Hematopoietic multipotent progenitor cell (in vitro differentiated cells): ENCODE data around the gene RCSD1. TPM values are rescaled to one million over a fixed set of nuclear protein-coding genes. Genes with fewer than 3 reads are reported as not detected.
"Not testable (repeated sequence)": the region's sequence is repeated elsewhere in the genome, so short reads cannot be mapped to it uniquely, and the experiment has no call there.

Experiments
- DNase-seq, 3 donors: peaks; one replicate each; pipeline ENCODE4 v3.0.0-alpha.2; 2011 to 2015; ENCODE audit warnings: low read depth in 2 of 3, low spot score in 2 of 3
- total RNA-seq: library from RNA; depleted of rRNA; stranded (reverse); fragments of >200 nt; gene quantifications from one replicate; pipeline ENCODE4 v1.2.3, GENCODE V29; 2012

RCSD1 gene
- total RNA-seq, 1 donor: 218 TPM

- no peak for DNase-seq
Observed at GRCh38 chr1:167734841-167735240, 104.8 kb downstream of the RCSD1 start.

DNA sequence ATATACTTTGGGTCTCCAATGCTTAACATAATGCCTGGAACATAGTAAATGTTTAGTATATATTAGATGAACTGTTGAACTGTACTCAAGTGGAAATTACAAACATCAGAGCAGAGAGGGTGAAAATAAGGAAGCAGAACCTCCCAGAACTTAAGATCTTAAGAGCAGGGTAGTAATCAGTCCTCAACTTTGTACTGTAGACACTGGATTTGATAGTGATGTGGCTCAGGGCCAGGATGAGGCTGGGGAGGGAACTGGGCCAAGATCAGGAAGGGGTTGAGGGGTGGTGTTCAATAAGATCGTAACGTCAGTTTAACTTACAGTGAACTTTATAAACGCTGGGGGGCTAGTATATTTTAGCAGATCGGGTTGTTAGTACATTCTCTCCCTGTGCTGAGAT, 107.1 kb downstream of the RCSD1 start:
- no peak for DNase-seq

DNA sequence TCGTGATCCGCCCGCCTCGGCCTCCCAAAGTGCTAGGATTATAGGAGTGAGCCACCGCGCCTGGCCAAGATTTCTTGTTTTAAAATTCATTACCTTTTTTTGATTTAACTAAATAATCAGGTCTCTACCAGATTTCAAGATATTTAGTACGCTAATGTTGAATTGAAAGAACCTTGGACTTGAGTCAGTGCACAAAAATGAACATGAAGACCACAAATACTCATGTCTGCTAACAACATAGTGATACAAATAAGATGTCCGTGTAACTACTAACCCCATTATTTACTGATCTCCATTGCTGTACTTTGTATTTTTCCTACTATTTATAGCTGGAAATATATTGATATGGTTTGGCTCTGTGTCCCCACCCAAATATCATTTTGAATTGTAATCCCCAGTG, 108.1 kb downstream of the RCSD1 start:
- DNase-seq: no peak

- DNase-seq: no peak
Observed at GRCh38 chr1:167739752-167740151, 109.7 kb downstream of the RCSD1 start.

DNA sequence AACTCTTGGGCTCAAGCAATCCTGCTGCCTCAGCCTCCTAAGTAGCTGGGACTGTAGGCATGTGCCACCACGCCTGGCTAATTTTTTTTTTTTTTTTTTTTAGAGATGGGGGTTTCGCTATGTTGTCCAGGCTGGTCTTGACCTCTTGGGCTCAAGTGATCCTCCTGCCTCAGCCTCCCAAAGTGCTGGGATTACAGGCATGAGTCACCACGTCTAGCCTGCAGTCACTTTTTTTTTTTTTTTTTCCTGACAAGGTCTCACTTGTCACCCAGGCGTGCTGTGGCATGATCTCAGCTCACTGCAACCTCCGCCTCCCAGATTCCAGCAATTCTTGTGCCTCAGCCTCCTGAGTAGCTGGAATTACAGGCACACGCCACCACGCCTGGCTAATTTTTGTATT, 111.1 kb downstream of the RCSD1 start:
- not testable (repeated sequence) for DNase-seq

DNA sequence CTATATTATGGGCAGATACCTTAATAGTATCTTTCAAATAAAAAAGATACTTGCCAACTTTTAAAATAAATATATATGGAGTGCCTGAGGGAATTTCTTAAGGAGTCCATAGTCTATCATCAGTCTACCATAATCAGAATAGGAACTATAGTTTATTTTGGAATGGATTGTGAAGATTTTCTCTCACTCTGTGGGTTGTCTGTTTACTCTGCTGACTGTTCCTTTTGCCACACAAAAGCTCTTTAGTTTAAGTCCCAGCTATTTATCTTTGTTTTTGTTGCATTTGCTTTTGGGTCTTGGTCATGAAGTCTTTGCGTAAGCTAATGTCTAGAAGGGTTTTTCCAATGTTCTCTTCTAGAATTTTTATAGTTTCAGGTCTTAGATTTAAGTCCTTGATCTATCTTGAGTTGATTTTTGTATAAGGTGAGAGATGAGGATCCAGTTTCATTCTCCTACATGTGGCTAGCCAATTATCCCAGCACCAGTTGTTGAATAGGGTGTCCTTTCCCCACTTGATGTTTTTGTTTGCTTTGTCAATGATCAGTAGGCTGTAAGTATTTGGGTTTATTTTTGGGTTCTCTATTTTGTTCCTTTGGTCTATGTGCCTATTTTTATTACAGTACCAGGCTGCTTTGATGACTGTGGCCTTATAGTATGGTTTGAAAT, 112.5 kb downstream of the RCSD1 start:
- not testable (repeated sequence) for DNase-seq

DNA sequence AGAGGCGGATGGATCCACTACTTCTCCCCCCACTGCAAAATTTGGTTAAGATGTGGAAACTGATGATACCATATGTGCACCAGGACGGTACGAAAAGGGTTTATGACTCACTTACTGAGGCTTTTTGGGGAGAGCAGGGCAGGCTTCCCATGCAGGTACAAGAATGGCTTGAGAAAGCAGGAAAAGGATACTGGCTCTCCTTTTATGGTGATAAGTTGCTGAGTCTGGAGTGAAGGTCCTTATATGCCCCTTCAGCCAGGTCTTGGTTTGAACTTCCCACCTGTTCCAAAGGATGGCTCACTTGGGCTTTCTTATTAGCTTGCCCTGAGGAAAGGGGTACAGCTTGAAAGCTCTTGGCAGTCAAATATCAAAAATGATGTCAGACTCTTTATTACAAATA, 114.9 kb downstream of the RCSD1 start:
- DNase-seq: no peak

DNA sequence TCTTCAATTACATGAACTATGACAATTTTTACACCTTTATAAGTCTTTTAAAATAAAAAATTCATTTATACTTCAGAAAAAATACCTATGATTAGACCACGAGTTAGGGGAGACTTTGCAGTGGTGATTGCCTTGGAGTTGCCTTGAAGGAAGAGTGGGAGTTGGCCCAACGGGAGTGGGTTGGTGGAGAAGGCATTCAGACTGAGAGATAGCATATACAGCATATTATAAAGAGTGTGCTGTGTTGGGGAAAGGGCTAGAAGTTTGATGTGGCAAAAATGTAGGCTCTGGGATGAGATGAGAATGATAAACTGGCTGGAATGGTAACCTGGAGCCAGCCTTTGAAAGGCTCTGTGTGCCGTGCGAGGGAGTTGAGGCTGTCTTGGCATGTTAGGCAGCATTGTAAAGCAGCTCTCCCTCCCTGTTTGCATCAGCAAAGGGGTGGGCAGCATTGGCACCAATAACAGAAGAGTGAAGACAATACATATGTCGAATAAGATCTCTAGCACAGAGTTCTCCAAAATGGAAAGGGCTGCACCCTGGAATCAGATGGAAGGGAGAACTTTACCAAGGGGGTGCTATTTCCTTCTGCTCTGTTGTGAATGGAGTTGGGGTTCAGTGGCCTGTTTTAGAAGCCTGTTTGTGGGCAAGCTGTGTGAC, 116.1 kb downstream of the RCSD1 start:
- no peak for DNase-seq

- DNase-seq: no peak
Observed at GRCh38 chr1:167746988-167747655, 117.1 kb downstream of the RCSD1 start.

DNA sequence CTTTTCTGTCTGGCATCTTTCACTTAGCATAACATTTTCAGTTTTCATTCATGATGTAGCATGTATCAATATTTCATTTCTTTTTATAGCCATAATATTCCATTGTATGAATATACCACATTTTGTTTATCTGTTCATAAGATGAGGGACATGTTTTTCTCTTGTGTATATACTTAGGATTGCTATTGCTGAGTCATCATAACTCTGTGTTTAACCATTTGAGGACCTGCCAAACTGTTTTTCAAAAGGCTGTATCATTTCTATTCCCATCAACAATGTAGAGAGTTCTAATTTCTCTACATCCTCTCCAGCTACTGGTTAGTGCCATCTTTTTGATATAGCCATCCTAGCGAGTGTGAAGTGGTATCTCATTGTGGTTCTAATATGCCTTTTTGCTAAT, 118.0 kb downstream of the RCSD1 start:
- DNase-seq: no peak

DNA sequence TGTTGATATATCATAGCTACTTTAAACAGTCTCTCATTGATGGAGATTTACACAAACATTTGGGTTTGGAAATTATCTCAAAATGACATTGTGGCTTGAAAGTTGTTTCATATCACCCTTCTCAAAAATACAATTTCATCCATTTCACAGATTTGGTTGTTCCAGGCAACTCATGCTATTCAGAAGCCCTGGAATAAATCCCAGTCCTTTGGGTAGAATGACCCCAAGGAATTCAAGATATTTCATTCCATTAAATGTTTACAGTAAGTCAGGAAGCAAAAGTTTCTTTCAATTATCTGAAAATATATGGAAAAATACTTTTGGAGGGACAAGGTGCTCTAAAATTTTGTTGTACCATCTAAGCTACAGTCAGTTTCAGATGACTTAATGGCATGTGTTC, 118.9 kb downstream of the RCSD1 start:
- DNase-seq: no peak

- DNase-seq: no peak
Observed at GRCh38 chr1:167749741-167750140, 119.7 kb downstream of the RCSD1 start.

DNA sequence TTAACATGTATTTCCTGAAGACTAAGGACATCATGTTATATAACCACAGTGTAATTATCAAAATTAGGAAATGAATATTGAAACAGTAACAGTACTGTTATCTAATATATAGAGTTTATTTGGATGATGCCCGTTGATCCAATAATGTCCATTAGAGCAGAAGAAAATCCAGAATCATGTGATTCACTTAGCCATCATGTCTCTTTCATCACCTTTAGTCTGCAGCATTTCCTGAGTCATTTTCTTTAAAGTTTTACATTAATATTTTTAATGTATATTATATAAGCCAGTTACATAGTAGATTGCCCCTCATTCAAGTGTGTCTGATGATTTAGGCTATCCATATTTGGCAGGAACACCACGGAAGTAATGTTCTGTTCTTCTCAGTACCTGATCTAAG, 120.6 kb downstream of the RCSD1 start:
- no peak for DNase-seq

- DNase-seq: no peak
Observed at GRCh38 chr1:167751676-167752075, 121.6 kb downstream of the RCSD1 start.

GRCh38 chr1:167752219-167752985, 122.4 kb downstream of the RCSD1 start:
- DNase-seq: no peak

DNA sequence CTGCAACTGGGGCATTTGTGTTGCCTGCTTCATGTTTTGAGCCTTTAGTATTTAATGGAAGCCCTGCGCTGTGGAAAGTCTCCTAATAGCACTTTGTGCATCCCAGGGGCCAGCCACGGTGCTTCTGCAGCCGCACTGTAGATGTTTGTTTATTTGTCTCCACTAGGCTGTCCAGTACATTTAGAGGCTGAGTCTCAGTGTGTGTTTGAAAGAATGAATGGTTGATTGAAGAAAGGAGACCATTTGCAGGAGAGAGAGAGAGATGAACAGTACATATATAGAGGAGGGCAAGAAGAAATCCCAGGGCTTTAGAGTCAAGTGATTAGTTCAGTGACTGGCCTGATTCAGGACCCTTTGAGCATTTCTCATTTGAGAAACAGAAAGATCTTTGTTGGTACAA, 125.6 kb downstream of the RCSD1 start:
- DNase-seq: no peak

Other genes with a start within 250 kb of the RCSD1 start
- gene CD247, start 111.7 kb upstream of the RCSD1 start, total RNA-seq: 0.81 TPM
- gene CREG1, start 76.5 kb upstream of the RCSD1 start, total RNA-seq: 140 TPM
- 31.8 TPM for gene MPZL1, start 91.8 kb downstream of the RCSD1 start, total RNA-seq